AG04450 (cell line): ENCODE measurements around the gene RP9. TPM values are rescaled to one million over a fixed set of nuclear protein-coding genes. Genes with fewer than 3 reads are reported as not detected.

Source experiments
- CTCF ChIA-PET: fragments of 300-600, 350-600 bp; formaldehyde crosslinking; extraction: SDS; loops from one replicate; lab custom pipeline; 2022; ENCODE audit warnings: antibody characterized with exemption, inconsistent platforms; lab: Charles Lee
- POLR2A ChIA-PET: fragments of 350-600 bp; formaldehyde crosslinking; extraction: SDS; loops from one replicate; lab custom pipeline; 2021; ENCODE audit warnings: antibody characterized with exemption, inconsistent platforms; lab: Yijun Ruan, JAX
- DNase-seq: peaks from one replicate; pipeline ENCODE4 v3.0.0-alpha.2; 2011; ENCODE audit warnings: low read depth, low spot score
- H3K27ac ChIP-seq: one replicate; pipeline ENCODE4 v1.5.1; 2012; ENCODE audit warnings: low read depth, low read length, control low read depth
- H3K27me3 ChIP-seq: one replicate; pipeline ENCODE4 v1.6.0; 2012; ENCODE audit warnings: low read length; ENCODE audit not compliant: control insufficient read depth, insufficient read depth
- H3K4me3 ChIP-seq: 2 replicates; pipeline ENCODE4 v1.5.1; 2011; ENCODE audit warnings: mild to moderate bottlenecking, low read depth, low read length, control low read depth
- H3K9me3 ChIP-seq: 2 replicates; pipeline ENCODE4 v1.5.1; 2012; ENCODE audit warnings: low read length; ENCODE audit not compliant: control insufficient read depth, insufficient read depth
- polyA plus RNA-seq: library from polyadenylated mRNA; depleted of rRNA; stranded (reverse); fragments of >200 nt; gene quantifications from 2 replicates; pipeline ENCODE4 v1.2.3, GENCODE V29; 2011
- TF ChIP-seq, protein P1 (sequence below): IDR thresholded peaks from 2 replicates; pipeline ENCODE4 v1.5.1; 2011; ENCODE audit warnings: low read depth, low read length, control low read depth, inconsistent platforms

The RP9 gene
- polyA plus RNA-seq, 1 experiment, result 23.9 TPM

GRCh38 chr7:33070277-33070676, 38.9 kb downstream of the RP9 start:
- TF ChIP-seq, protein P1, sequence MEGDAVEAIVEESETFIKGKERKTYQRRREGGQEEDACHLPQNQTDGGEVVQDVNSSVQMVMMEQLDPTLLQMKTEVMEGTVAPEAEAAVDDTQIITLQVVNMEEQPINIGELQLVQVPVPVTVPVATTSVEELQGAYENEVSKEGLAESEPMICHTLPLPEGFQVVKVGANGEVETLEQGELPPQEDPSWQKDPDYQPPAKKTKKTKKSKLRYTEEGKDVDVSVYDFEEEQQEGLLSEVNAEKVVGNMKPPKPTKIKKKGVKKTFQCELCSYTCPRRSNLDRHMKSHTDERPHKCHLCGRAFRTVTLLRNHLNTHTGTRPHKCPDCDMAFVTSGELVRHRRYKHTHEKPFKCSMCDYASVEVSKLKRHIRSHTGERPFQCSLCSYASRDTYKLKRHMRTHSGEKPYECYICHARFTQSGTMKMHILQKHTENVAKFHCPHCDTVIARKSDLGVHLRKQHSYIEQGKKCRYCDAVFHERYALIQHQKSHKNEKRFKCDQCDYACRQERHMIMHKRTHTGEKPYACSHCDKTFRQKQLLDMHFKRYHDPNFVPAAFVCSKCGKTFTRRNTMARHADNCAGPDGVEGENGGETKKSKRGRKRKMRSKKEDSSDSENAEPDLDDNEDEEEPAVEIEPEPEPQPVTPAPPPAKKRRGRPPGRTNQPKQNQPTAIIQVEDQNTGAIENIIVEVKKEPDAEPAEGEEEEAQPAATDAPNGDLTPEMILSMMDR, result no peak
- ChIA-PET CTCF (no interaction called here), POLR2A (no interaction called here)
- Histone ChIP-seq H3K27me3 (no peaks in the 10 kb centered on the region), H3K27ac (no peak overlapping the region), H3K9me3 (peaks cover 7% of the 10 kb centered on the region), H3K4me3 (no peak overlapping the region)
- DNase-seq, result no peak

DNA sequence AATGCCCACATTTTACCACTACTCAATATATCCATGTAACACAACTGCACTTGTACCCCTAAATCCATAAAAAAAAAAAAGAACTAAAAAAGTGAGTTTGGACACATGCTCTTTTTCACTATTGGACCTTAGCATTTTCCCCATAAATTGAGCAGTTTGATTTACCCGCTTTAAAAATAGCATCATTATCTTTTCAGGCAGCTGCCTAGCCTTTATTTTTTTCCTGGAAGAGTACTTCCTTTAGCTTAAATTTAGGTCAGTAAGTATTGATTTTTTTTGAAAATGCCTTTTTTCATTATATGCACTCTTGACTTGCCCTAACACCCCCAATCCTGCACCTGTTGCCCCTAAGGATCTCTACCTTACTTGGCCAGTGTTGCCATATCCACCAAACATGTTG, 41.3 kb downstream of the RP9 start:
- Histone ChIP-seq H3K9me3 (peaks cover 7% of the 10 kb centered on the region), H3K4me3 (no peak overlapping the region), H3K27ac (no peak overlapping the region), H3K27me3 (no peaks in the 10 kb centered on the region)
- TF ChIP-seq, protein P1, result no peak
- ChIA-PET CTCF (interaction anchor here (0.7 kb wide), 1 partner anchor 40 kb away, joined by 3 read pairs; no protein-coding TSS in a partner anchor), POLR2A (no interaction called here)
- DNase-seq, result no peak

DNA sequence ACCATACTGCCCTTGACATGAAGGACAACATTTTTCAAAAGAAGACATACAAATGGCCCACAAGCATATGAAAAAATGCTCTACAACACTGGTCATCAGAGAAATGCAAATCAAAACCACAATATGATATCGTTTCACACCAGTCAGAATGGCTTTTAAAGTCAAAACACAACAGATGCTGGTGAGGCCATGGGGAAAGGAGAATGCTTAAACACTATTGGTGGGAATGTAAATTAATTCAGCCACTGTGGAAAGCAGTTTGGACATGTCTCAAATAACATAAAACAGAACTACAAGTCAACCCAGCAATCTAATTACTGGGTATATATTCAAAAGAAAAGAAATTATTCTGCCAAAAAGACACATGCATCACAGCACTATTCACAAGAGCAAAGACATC, 42.4 kb downstream of the RP9 start:
- TF ChIP-seq, protein P1, result no peak
- ChIA-PET CTCF (interaction anchor here (1.4 kb wide), 1 partner anchor 220 kb away, joined by 6 read pairs; no protein-coding TSS in a partner anchor), POLR2A (no interaction called here)
- no peak overlapping the region for H3K4me3 ChIP-seq
- H3K27ac ChIP-seq, result no peak overlapping the region
- no peaks in the 10 kb centered on the region for H3K27me3 ChIP-seq
- H3K9me3 ChIP-seq, result peaks cover 7% of the 10 kb centered on the region
- DNase-seq, result no peak

GRCh38 chr7:33065981-33066380, 43.2 kb downstream of the RP9 start:
- no peak for DNase-seq
- Histone ChIP-seq H3K9me3 (peaks cover 7% of the 10 kb centered on the region), H3K4me3 (no peak overlapping the region), H3K27ac (no peak overlapping the region), H3K27me3 (no peaks in the 10 kb centered on the region)
- ChIA-PET CTCF (no interaction called here), POLR2A (no interaction called here)
- TF ChIP-seq, protein P1, result no peak

DNA sequence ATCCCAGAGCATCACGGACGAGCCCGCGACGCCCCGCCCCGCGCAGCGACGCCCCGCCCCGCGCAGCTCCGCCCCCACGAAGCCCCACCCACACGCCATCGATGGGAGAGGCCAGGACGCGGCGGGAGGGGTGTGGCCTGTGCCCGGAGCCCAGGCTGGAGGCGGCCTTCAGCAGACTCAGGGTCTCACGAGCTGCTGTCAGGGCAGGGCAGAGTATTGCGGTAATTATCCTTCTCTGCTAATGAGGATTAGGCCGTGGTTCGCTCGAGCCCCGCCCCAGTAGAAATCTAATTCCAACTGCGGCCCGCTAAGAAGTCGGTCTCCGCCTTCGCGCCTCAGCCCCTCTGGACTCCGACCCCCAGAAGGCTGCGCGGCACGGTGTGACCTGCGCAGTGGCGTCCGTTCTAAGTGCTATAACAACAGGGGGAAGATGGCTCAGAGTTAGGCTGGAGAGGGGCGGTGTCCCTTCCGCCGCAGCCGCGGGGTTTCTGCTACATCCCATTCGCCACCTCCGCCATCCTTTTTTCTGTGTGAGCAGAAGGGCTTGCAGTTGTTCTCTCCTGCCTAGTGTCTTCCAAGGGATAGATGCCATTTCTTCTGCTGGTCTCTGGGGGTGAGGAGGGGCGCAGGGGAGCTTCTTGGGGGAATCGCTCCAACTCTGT, 46.3 kb downstream of the RP9 start:
- Histone ChIP-seq H3K27me3 (no peaks in the 10 kb centered on the region), H3K27ac (peak overlapping the region; percentile 90), H3K4me3 (peak overlapping the region; percentile 86), H3K9me3 (no peaks in the 10 kb centered on the region; the same call in 1 of the 2 replicates)
- peak; percentile 79 for DNase-seq
- ChIA-PET POLR2A (interaction anchor here (0.6 to 1.7 kb wide), 8 partner anchors 9 to 474 kb away, joined by 3 to 12 read pairs (median 4); partner anchors contain the start of gene FKBP9), CTCF (interaction anchor here (0.6 to 2.1 kb wide), 8 partner anchors 10 to 217 kb away, joined by 3 to 10 read pairs (median 4); no protein-coding TSS in a partner anchor)
- TF ChIP-seq, protein P1, result no peak
